Type B pancreatic cell (in vitro differentiated cells): ENCODE data around the gene MMS19. TPM values are rescaled to one million over a fixed set of nuclear protein-coding genes. Genes with fewer than 3 reads are reported as not detected.
A peak's percentile ranks its signal among the peaks of the same experiment; 100 is the strongest.

Experiments used
- DNase-seq: peaks from one replicate; pipeline ENCODE4 v3.0.0; 2021; ENCODE audit warnings: mixed read lengths; ENCODE audit not compliant: unreplicated experiment; ENCODE audit errors: extremely low spot score
- H3K27ac Mint-ChIP-seq: 2 replicates; pipeline ENCODE4 v1.8.0; 2021; ENCODE audit warnings: mild to moderate bottlenecking, mixed read lengths
- H3K27me3 Mint-ChIP-seq: 2 replicates; pipeline ENCODE4 v1.8.0; 2021; ENCODE audit warnings: mixed read lengths
- H3K36me3 Mint-ChIP-seq: 2 replicates; pipeline ENCODE4 v1.8.0; 2021; ENCODE audit warnings: mixed read lengths
- H3K4me1 Mint-ChIP-seq: one replicate; pipeline ENCODE4 v1.8.0; 2021; ENCODE audit warnings: mixed read lengths; ENCODE audit not compliant: unreplicated experiment
- H3K4me3 Mint-ChIP-seq: 2 replicates; pipeline ENCODE4 v1.8.0; 2021; ENCODE audit warnings: mild to moderate bottlenecking, mixed read lengths
- H3K9me3 Mint-ChIP-seq: 2 replicates; pipeline ENCODE4 v1.8.0; 2021; ENCODE audit warnings: mixed read lengths
- CTCF ChIP-seq: fragments of 200-600 bp; sonication (generic); conservative IDR thresholded peaks from 2 replicates; pipeline ENCODE4 v1.5.0; 2021; ENCODE audit warnings: antibody characterized with exemption, mild to moderate bottlenecking
- long read RNA-seq: library from polyadenylated mRNA; unstranded; transcript quantifications from one replicate; pipeline ENCODE4 v2.0.0, GENCODE V29; 2020
- total RNA-seq: library from RNA; stranded (reverse); gene quantifications from 2 replicates; pipeline ENCODE4 v1.2.1, GENCODE V29; 2021; ENCODE audit warnings: low replicate concordance

Gene MMS19
- 85.9 and 94.8 TPM in 2 replicates for total RNA-seq
- long read RNA-seq, transcript MMS19-209 (31 exons, 3,797 nt), result major isoform, 57 of 123 reads
- long read RNA-seq, partial matches to known transcripts, result 16 of 123 reads
- long read RNA-seq, other reads (novel, unspliced or antisense), result 45 of 123 reads

- Mint-ChIP-seq H3K9me3 (no peaks in the 10 kb centered on the region), H3K4me3 (peak within 1 kb of the TSS; percentile 90), H3K36me3 (no peaks in the 10 kb centered on the region), H3K27me3 (peaks cover 29% of the 10 kb centered on the region), H3K4me1 (peaks cover 39% of the 10 kb centered on the region), H3K27ac (peak within 1 kb of the TSS; percentile 96)
- DNase-seq, result peak; percentile 100
- peak; percentile 25 for TF ChIP-seq CTCF
These were observed at the start of gene MMS19 for GRCh38 chr10:97498076-97498840. TSS of gene MMS19 (minus strand) at chr10:97498422. CDS start at chr10:97498384, 38 bp downstream.

- Mint-ChIP-seq H3K27me3 (no peaks in the 10 kb centered on the region), H3K36me3 (no peaks in the 10 kb centered on the region), H3K4me3 (peak overlapping the region; percentile 30), H3K9me3 (no peaks in the 10 kb centered on the region), H3K4me1 (peaks cover 46% of the 10 kb centered on the region), H3K27ac (peak overlapping the region; percentile 76)
- DNase-seq, result no peak
- no peak for TF ChIP-seq CTCF
These were observed 49.7 kb upstream of the MMS19 start for GRCh38 chr10:97547962-97548361.

- no peak for DNase-seq
- H3K36me3 Mint-ChIP-seq, result no peaks in the 10 kb centered on the region
- H3K4me3 Mint-ChIP-seq, result no peak overlapping the region
- no peak overlapping the region for H3K27ac Mint-ChIP-seq
- H3K4me1 Mint-ChIP-seq, result peaks cover 53% of the 10 kb centered on the region
- H3K9me3 Mint-ChIP-seq, result no peaks in the 10 kb centered on the region
- no peaks in the 10 kb centered on the region for H3K27me3 Mint-ChIP-seq
- TF ChIP-seq CTCF, result no peak
These were observed 49.0 kb upstream of the MMS19 start for GRCh38 chr10:97547271-97547600.

GRCh38 chr10:97546456-97547270 is 48.4 kb upstream of the MMS19 start:
- H3K4me3 Mint-ChIP-seq, result no peak overlapping the region
- H3K4me1 Mint-ChIP-seq, result peaks cover 57% of the 10 kb centered on the region
- H3K36me3 Mint-ChIP-seq, result no peaks in the 10 kb centered on the region
- DNase-seq, result no peak
- no peak overlapping the region for H3K27ac Mint-ChIP-seq
- H3K27me3 Mint-ChIP-seq, result no peaks in the 10 kb centered on the region
- no peaks in the 10 kb centered on the region for H3K9me3 Mint-ChIP-seq
- TF ChIP-seq CTCF, result no peak

- no peak overlapping the region for H3K4me3 Mint-ChIP-seq
- H3K9me3 Mint-ChIP-seq, result no peaks in the 10 kb centered on the region
- H3K27me3 Mint-ChIP-seq, result no peaks in the 10 kb centered on the region
- TF ChIP-seq CTCF, result no peak
- H3K36me3 Mint-ChIP-seq, result no peaks in the 10 kb centered on the region
- no peak for DNase-seq
- H3K4me1 Mint-ChIP-seq, result peaks cover 46% of the 10 kb centered on the region
- peak overlapping the region; percentile 90 for H3K27ac Mint-ChIP-seq
These were observed 44.9 kb upstream of the MMS19 start for GRCh38 chr10:97543025-97543546.
